GM13976 (cell line): ENCODE data around the gene RAB27B.

Experiments used
- DNase-seq: peaks from one replicate; pipeline ENCODE4 v3.0.0; 2012; ENCODE audit warnings: low spot score
- CTCF ChIP-seq: IDR thresholded peaks from 2 replicates; pipeline ENCODE4 v1.5.1; 2012; ENCODE audit warnings: borderline replicate concordance, mild to moderate bottlenecking; ENCODE audit not compliant: insufficient read depth; ENCODE audit errors: extremely low read depth, missing control alignments, control extremely low read depth
- in situ Hi-C: fragments of 300-500 bp; cut with MboI; formaldehyde crosslinking; loops from one replicate; pipeline ENCODE4 v1.12.0; 2022; ENCODE audit warnings: low sequenced_read_pairs, mixed read lengths, inconsistent platforms; ENCODE audit not compliant: unreplicated experiment

RAB27B gene

GRCh38 chr18:54872681-54873080 lies 44.4 kb downstream of the RAB27B start:
- no peak for TF ChIP-seq CTCF
- in situ Hi-C loops: no loop called here
- no peak for DNase-seq

GRCh38 chr18:54873884-54874255 lies 45.6 kb downstream of the RAB27B start:
- TF ChIP-seq CTCF: no peak
- no peak for DNase-seq
- in situ Hi-C loops: no loop called here

- in situ Hi-C loops: no loop called here
- TF ChIP-seq CTCF: no peak
- no peak for DNase-seq
Observed at GRCh38 chr18:54875063-54875462, 46.8 kb downstream of the RAB27B start.

GRCh38 chr18:54877076-54877475 lies 48.8 kb downstream of the RAB27B start:
- DNase-seq: no peak
- TF ChIP-seq CTCF: no peak

GRCh38 chr18:54878159-54878622 lies 49.9 kb downstream of the RAB27B start:
- DNase-seq: no peak
- in situ Hi-C loops: no loop called here
- TF ChIP-seq CTCF: no peak

More at GRCh38 chr18:54877076-54877475, 48.8 kb downstream of the RAB27B start:
- in situ Hi-C loops: no loop called here

GRCh38 chr18:54878659-54879358 lies 50.5 kb downstream of the RAB27B start:
- TF ChIP-seq CTCF: no peak
- DNase-seq: no peak
- in situ Hi-C loops: no loop called here
